GM19372 (cell line): ENCODE measurements around the gene NKAP.

Source experiments
- ATAC-seq: cut with Tn5 transposase; IDR thresholded peaks from one replicate; pipeline ENCODE4 v1.9.1; 2021; ENCODE audit warnings: mild to moderate bottlenecking, low read depth, moderate library complexity; ENCODE audit not compliant: unreplicated experiment

NKAP gene

DNA sequence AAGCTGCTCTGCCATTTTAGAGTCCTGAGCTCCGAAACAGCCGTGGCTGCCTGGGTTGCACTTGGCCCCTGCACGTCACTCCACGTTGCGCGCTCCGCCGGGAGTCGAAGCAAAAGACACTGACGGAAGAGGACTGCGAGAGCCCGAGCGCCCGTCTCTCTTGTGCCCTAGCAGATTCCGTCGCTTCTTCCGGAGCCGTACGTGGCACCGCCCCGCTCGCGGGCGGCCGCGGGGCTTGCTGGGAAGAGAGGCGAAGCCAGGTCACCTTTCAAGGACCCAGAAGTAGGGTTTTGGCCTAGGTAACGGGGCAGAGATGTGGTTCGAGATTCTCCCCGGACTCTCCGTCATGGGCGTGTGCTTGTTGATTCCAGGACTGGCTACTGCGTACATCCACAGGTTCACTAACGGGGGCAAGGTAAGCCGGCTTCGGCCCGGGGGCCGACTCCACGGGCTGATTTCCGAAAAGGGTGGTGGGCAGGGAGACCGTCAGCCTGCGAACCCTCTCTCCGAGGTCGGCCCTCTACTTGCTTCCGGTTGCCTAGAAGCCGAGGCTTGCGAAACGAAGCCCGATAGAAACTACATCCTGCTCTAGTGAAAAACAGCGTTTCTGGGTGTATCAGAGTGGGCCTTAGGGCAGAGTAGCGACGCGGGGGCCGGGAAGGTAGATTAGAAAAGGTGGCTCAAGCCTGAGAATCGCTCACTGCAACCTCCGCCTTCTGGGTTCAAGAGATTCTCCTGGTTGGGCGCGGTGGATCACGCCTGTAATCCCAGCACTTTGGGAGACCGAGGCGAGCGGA, 71.8 kb downstream of the NKAP start, which contains the start of the genes NDUFA1 and RNF113A:
Gene NDUFA1 (plus strand): TSS at position 234 of the 797 bp plus-strand sequence. CDS start 80 bp downstream, at position 314.
Gene RNF113A (minus strand): TSS at position 135 of the 797 bp plus-strand sequence. CDS start 120 bp downstream, at position 15.
- ATAC-seq = peak; percentile 89

DNA sequence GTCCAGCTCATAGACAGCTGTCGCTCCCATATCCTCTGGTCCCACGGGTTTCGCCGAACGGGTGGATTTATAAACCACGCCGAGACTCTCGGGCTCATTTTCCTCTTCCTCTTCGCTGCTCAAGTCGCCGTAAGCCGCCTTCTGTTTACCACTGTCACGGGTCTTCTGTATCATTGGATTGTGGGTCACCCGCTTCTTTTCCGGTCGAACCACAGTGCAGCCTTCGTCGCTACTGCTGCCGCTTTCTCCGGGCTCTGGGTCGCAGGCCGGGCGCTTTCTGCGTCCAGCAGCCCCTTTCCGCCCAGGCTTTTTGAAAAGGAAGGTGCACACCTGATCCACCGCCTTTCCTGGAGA, 72.3 kb downstream of the NKAP start:
- peak; percentile 39 for ATAC-seq
